ENCODE data around the gene CDK5RAP3.

CDK5RAP3 gene

GRCh38 chr17:47957591-47958490, 13.1 kb upstream of the CDK5RAP3 start, which contains the start of gene PRR15L:
Gene PRR15L, minus strand, starts transcription at chr17:47957883. Its CDS starts 4,649 bp downstream, at chr17:47953234.
- no peak within 1 kb of the TSS for H3K4me3 Mint-ChIP-seq
- H3K9me3 Mint-ChIP-seq, result no peaks in the 10 kb centered on the region
- ATAC-seq, result no peak
- no peaks in the 10 kb centered on the region for H3K4me1 Mint-ChIP-seq
- H3K36me3 Mint-ChIP-seq, result no peaks in the 10 kb centered on the region
- DNase-seq (ENCODE audit: low spot score in 2 of 2), result no peak
- peak within 1 kb of the TSS; percentile 2 for H3K27ac Mint-ChIP-seq

DNA sequence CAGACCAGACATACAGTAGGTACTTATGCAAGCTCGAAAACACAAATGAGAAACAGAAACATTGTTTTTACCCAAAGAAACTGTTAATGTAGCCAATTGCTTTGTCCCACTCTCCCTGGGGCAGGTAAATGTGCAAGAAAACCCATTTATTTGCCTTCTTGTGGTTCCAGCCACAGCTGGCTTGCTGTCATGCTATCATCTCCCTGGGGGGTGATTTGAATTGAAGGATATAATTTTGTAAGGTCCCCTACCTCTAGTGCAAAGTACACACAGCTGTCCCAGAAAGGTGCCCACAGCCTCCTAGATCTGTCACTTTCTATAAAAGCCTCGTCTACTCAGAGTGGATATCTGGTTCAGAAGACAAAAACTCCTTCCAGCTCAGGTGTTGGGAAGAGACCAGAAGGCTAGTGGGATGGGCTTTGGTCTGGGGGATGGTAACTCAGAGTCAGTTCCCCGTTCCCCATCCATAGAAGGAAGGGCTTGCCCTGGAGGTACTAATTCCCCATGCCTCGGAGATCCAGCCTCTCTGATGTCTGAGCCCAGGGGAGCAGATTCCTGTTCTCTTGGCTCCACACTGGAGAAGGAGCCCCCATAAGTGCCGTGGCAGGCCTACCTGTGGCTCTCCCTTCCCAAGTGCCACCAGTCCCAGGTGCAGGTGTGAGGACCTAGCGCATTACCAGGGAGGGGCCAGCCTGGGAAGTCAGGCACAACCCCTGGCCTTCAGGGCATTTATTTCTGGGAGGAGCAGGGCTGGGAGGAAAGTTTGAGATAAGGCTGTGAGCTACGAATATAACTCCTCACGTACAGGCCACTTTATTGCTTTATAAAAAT, 10.9 kb upstream of the CDK5RAP3 start:
- Mint-ChIP-seq H3K4me1 (no peaks in the 10 kb centered on the region), H3K27ac (no peak overlapping the region), H3K4me3 (no peak overlapping the region), H3K36me3 (no peaks in the 10 kb centered on the region), H3K9me3 (no peaks in the 10 kb centered on the region)
- DNase-seq (ENCODE audit: low spot score in 2 of 2), result no peak
- ATAC-seq, result no peak

- H3K4me3 Mint-ChIP-seq, result no peak overlapping the region
- no peaks in the 10 kb centered on the region for H3K9me3 Mint-ChIP-seq
- H3K36me3 Mint-ChIP-seq, result no peaks in the 10 kb centered on the region
- H3K27ac Mint-ChIP-seq, result peak overlapping the region; percentile 39
- no peaks in the 10 kb centered on the region for H3K4me1 Mint-ChIP-seq
- ATAC-seq, result no peak
- DNase-seq (ENCODE audit: low spot score in 2 of 2), result no peak
Measured at GRCh38 chr17:47961406-47961805, 9.5 kb upstream of the CDK5RAP3 start.

- Mint-ChIP-seq H3K27ac (peak overlapping the region; percentile 30), H3K4me1 (no peaks in the 10 kb centered on the region), H3K9me3 (no peaks in the 10 kb centered on the region), H3K36me3 (peaks cover 7% of the 10 kb centered on the region), H3K4me3 (no peak overlapping the region)
- DNase-seq (ENCODE audit: low spot score in 2 of 2) (no peak), ATAC-seq (no peak)
Measured at GRCh38 chr17:47962901-47963300, 8.0 kb upstream of the CDK5RAP3 start.

- Mint-ChIP-seq H3K36me3 (peaks cover 8% of the 10 kb centered on the region), H3K27ac (no peak overlapping the region), H3K4me3 (no peak overlapping the region), H3K9me3 (no peaks in the 10 kb centered on the region), H3K4me1 (peaks cover 4% of the 10 kb centered on the region)
- ATAC-seq (no peak), DNase-seq (ENCODE audit: low spot score in 2 of 2) (no peak)
Measured at GRCh38 chr17:47964856-47965255, 6.1 kb upstream of the CDK5RAP3 start.

DNA sequence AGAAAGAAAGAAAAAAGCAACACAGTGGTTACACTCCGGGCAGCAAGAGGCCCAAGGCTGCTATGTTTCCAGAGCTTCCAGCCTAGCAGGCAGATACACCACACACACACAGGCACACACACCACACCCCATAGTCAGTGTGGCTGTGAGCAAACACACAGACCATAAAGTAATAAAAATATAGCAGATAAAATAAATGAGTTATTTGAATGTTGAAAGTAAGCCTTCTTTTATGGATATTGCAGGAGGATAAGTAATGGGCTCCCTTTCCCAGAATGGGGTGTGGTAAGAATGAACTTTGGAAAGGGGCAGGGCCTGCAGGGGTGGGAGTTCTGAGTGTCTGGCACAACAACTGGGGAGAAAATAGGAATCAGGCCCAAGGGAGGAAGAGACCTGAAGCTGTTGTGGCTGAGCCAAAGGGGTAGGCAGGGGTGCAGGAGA, 4.8 kb upstream of the CDK5RAP3 start:
- peak overlapping the region; percentile 32 for H3K27ac Mint-ChIP-seq
- no peak for ATAC-seq

DNA sequence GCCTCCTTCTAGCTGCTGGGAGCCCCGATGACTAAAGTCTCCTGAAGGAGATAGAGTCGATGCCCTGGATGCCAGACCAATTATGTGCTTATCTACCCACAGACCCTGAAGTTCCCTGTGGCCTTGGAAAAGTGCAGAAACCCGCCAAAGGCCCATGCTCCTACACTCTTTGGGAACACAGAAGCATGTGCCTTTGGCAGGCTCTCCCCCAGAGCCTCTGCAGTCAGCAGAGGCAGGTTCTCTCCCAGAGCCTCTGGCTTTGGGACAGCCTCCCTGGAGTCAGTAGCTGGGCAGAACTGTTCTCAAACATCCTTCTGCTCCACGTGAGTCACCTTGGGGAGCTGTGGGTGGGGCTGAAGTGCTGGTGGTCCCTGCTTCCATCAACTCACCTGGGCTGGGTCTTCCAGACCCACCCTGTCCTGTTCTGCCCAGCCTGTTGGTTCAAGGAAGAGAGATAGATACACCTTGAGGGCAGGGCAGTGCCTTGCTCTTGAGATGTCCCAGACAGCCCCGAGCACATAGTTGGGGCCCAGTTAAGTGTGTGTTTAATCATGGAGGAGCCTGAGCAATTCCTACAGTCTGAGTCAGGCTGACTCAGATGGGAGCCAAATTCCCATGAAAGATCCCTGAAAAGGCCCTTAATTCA, 3.2 kb upstream of the CDK5RAP3 start:
- Mint-ChIP-seq H3K4me3 (no peak overlapping the region), H3K27ac (no peak overlapping the region), H3K4me1 (peaks cover 13% of the 10 kb centered on the region), H3K9me3 (no peaks in the 10 kb centered on the region), H3K36me3 (peaks cover 15% of the 10 kb centered on the region)
- DNase-seq (ENCODE audit: low spot score in 2 of 2) (no peak), ATAC-seq (no peak)

More for the DNA sequence above, 4.8 kb upstream of the CDK5RAP3 start:
- H3K36me3 Mint-ChIP-seq, result peaks cover 8% of the 10 kb centered on the region
- H3K9me3 Mint-ChIP-seq, result no peaks in the 10 kb centered on the region
- H3K4me1 Mint-ChIP-seq, result peaks cover 13% of the 10 kb centered on the region
- no peak for DNase-seq (ENCODE audit: low spot score in 2 of 2)
- H3K4me3 Mint-ChIP-seq, result no peak overlapping the region

DNA sequence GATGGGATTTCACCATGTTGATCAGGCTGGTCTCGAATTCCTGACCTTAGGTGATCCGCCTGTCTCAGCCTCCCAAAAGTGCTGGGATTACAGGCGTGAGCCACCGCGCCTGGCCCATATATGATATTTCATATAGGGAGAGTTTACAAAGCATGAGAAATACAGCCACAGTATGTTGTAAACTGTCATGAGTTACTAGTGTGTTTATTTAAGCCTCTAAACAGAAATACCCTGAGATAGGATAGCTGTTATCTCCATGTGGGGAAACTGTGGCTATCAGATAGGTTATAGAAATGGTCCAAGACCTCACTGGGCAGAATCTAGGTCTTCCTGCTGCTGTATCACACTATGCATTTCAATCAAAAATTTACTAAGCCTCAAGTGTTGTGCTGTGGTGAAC, 2.1 kb upstream of the CDK5RAP3 start:
- peaks cover 13% of the 10 kb centered on the region for H3K4me1 Mint-ChIP-seq
- DNase-seq (ENCODE audit: low spot score in 2 of 2), result no peak
- ATAC-seq, result no peak
- H3K36me3 Mint-ChIP-seq, result peaks cover 21% of the 10 kb centered on the region
- no peaks in the 10 kb centered on the region for H3K9me3 Mint-ChIP-seq
- no peak overlapping the region for H3K4me3 Mint-ChIP-seq
- no peak overlapping the region for H3K27ac Mint-ChIP-seq

DNA sequence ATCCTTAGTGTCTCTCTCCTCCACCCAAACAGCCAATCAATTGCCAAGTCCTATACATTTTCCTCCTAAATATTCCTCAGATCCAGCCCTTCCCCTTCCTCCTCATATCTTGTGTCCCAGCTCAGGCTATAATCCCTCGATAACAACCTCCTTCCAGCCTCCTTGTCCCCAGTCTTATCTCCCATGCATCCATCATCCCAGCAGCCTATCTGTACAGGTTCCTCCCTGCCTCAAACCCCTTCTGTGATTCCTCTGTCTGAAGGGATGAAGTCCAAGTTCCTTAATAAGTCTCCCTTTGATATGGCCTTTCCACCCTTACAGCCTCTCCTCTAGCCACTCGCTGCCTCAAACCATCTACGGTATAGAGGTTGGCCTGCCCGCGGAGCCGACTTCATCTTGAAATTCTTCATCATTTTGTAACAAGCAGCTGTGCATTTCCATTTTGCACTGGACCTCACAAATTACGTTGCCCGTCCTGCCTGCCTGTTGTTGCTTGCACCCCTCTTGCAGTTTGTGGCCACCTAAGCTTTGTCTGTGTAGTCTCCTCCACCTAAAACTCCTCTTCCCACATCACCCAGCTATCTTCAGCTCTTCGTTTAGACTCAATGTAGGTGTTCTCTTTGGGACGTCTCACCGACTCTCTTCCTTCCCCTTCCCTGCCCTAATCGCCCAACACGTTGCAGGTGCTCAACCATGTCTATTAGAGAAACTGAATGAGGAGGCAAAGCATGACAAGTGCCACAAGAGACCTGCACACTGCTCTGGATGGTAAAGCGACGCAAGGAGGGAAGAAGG, 786 bp upstream of the CDK5RAP3 start:
- H3K4me1 Mint-ChIP-seq, result peaks cover 13% of the 10 kb centered on the region
- H3K4me3 Mint-ChIP-seq, result peak overlapping the region; percentile 95
- no peak for DNase-seq (ENCODE audit: low spot score in 2 of 2)
- H3K9me3 Mint-ChIP-seq, result no peaks in the 10 kb centered on the region
- peaks cover 32% of the 10 kb centered on the region for H3K36me3 Mint-ChIP-seq
- ATAC-seq, result no peak
- H3K27ac Mint-ChIP-seq, result peak overlapping the region; percentile 95

GRCh38 chr17:47973541-47973940, 2.6 kb downstream of the CDK5RAP3 start:
- peaks cover 13% of the 10 kb centered on the region for H3K4me1 Mint-ChIP-seq
- ATAC-seq, result no peak
- no peak for DNase-seq (ENCODE audit: low spot score in 2 of 2)
- H3K27ac Mint-ChIP-seq, result no peak overlapping the region
- no peaks in the 10 kb centered on the region for H3K9me3 Mint-ChIP-seq
- H3K4me3 Mint-ChIP-seq, result no peak overlapping the region
- H3K36me3 Mint-ChIP-seq, result peaks cover 59% of the 10 kb centered on the region

- Mint-ChIP-seq H3K27ac (peak overlapping the region; percentile 68), H3K9me3 (no peaks in the 10 kb centered on the region), H3K4me3 (no peak overlapping the region), H3K4me1 (peaks cover 10% of the 10 kb centered on the region), H3K36me3 (peaks cover 77% of the 10 kb centered on the region)
- DNase-seq (ENCODE audit: low spot score in 2 of 2), result no peak
- no peak for ATAC-seq
Measured at GRCh38 chr17:47975189-47975822, 4.4 kb downstream of the CDK5RAP3 start.

DNA sequence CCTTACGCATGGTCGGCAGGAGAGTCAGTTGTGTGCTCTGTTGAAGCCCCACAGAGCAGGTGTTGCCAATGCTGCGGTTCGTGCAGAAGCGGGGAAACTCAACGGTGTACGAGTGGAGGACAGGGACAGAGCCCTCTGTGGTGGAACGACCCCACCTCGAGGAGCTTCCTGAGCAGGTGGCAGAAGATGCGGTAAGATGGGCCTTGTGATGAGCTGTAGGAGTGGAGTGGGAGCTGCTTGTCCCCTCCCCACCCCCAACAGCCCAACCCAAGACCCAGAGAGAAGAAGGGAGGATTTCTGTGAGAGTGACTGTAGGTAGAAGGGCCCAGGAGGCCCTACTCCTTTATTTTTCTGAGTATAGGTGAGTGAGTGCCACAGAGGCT, 4.9 kb downstream of the CDK5RAP3 start:
- Mint-ChIP-seq H3K9me3 (no peaks in the 10 kb centered on the region), H3K4me3 (no peak overlapping the region)

GRCh38 chr17:47978324-47978723, 7.4 kb downstream of the CDK5RAP3 start:
- Mint-ChIP-seq H3K36me3 (peaks cover 97% of the 10 kb centered on the region), H3K4me3 (no peak overlapping the region), H3K9me3 (no peaks in the 10 kb centered on the region), H3K4me1 (peaks cover 33% of the 10 kb centered on the region), H3K27ac (no peak overlapping the region)
- ATAC-seq (peak; percentile 66), DNase-seq (ENCODE audit: low spot score in 2 of 2) (peak; percentile 16 to 74)

More for the DNA sequence above, 4.9 kb downstream of the CDK5RAP3 start:
- ATAC-seq, result no peak
- Mint-ChIP-seq H3K27ac (peak overlapping the region; percentile 68), H3K4me1 (peaks cover 11% of the 10 kb centered on the region), H3K36me3 (peaks cover 82% of the 10 kb centered on the region)
- DNase-seq (ENCODE audit: low spot score in 2 of 2), result no peak

GRCh38 chr17:47980541-47980940, 9.6 kb downstream of the CDK5RAP3 start:
- Mint-ChIP-seq H3K36me3 (peaks cover 95% of the 10 kb centered on the region), H3K4me3 (no peak overlapping the region), H3K9me3 (no peaks in the 10 kb centered on the region), H3K4me1 (peaks cover 33% of the 10 kb centered on the region), H3K27ac (peak overlapping the region; percentile 56)
- DNase-seq (ENCODE audit: low spot score in 2 of 2) (no peak), ATAC-seq (no peak)
